Body of pancreas (tissue), 4 donors: Measurements from ENCODE around the gene MRPL34.

Experiments used
- CTCF ChIP-seq, 7 experiments: fragments of 450-650 bp in 4 of 7; fragments of 200-600 bp in 3 of 7; sonication (generic) in 3 of 7; IDR thresholded peaks; one replicate each; pipeline ENCODE4 v1.5.1; 2016 to 2019; ENCODE audit warnings: antibody characterized with exemption in 7 of 7
- POLR2A ChIP-seq, 3 donors: fragments of 450-650 bp; IDR thresholded peaks; one replicate each; pipeline ENCODE4 v1.6.1; 2016; ENCODE audit warnings: antibody characterized with exemption in 3 of 3, mild to moderate bottlenecking in 2 of 3

- TF ChIP-seq CTCF (IDR thresholded peaks at IDR 0.05) (no peak), POLR2A (IDR thresholded peaks at IDR 0.05) (no peak)
These were observed 24.8 kb downstream of the MRPL34 start for GRCh38 chr19:17330262-17331044.
